Thymus (tissue), 11 donors: ENCODE data around the gene TRIM8. TPM values are rescaled to one million over a fixed set of nuclear protein-coding genes. Genes with fewer than 3 reads are reported as not detected.
A peak's percentile ranks its signal among the peaks of the same experiment; 100 is the strongest.

Experiments used
- DNase-seq, 9 donors: peaks; one replicate each; pipeline ENCODE4 v3.0.0-alpha.2; 2013; ENCODE audit warnings: low spot score in 9 of 9, low read depth in 6 of 9, missing footprints in 1 of 9
- H3K27ac ChIP-seq, 2 donors: one replicate each; pipeline ENCODE4 v1.5.1; 2013; ENCODE audit warnings: control low read depth in 1 of 2, low read depth in 1 of 2, low read length in 1 of 2, mild to moderate bottlenecking in 1 of 2, moderate library complexity in 1 of 2
- H3K27me3 ChIP-seq, 2 donors: one replicate each; pipeline ENCODE4 v1.5.1; 2013; ENCODE audit warnings: low read length in 1 of 2; ENCODE audit not compliant: control insufficient read depth in 2 of 2, insufficient read depth in 1 of 2
- H3K36me3 ChIP-seq, 2 donors: one replicate each; pipeline ENCODE4 v1.5.1; 2013; ENCODE audit warnings: low read length in 1 of 2, mild to moderate bottlenecking in 1 of 2, moderate library complexity in 1 of 2; ENCODE audit not compliant: control insufficient read depth in 2 of 2, insufficient read depth in 2 of 2
- H3K4me1 ChIP-seq, 2 donors: one replicate each; pipeline ENCODE4 v1.5.1; 2013; ENCODE audit warnings: low read length in 2 of 2; ENCODE audit not compliant: control insufficient read depth in 2 of 2, insufficient read depth in 2 of 2
- H3K4me3 ChIP-seq, 2 donors: one replicate each; pipeline ENCODE4 v1.5.1; 2013; ENCODE audit warnings: low read length in 2 of 2, control low read depth in 1 of 2, mild to moderate bottlenecking in 1 of 2
- H3K9me3 ChIP-seq, 2 donors: one replicate each; pipeline ENCODE4 v1.5.1; 2013; ENCODE audit warnings: low read length in 1 of 2, mild to moderate bottlenecking in 1 of 2; ENCODE audit not compliant: control insufficient read depth in 2 of 2, insufficient read depth in 1 of 2
- WGBS: extraction: QIAGEN DNeasy Blood & Tissue Kit; methylation state at CpG from one replicate; pipeline ENCODE4 v1.1.7; 2013; 5-methylcytosine and 5-hydroxymethylcytosine counted together
- polyA plus RNA-seq: library from polyadenylated mRNA; stranded (reverse); fragments of 200-250 nt; gene quantifications from one replicate; pipeline ENCODE4 v1.2.3, GENCODE V29; 2013
- total RNA-seq: library from RNA; stranded (reverse); fragments of 120-200 nt; gene quantifications from one replicate; pipeline ENCODE4 v1.2.4, GENCODE V29; 2013
- donor health status: healthy.

Gene TRIM8
- total and polyA plus RNA-seq, 2 donors, result 21.7 to 65.5 TPM

- 76% methylated on average over 4 of the region's 4 CpGs for WGBS
- peak overlapping the region in 1 of 2 donors; percentile 56 for H3K27ac ChIP-seq
- H3K4me3 ChIP-seq, result no peak overlapping the region
- H3K27me3 ChIP-seq, result no peaks in the 10 kb centered on the region
- no peak for DNase-seq
- H3K9me3 ChIP-seq, result no peaks in the 10 kb centered on the region
- H3K4me1 ChIP-seq, result peaks cover 18 to 65% of the 10 kb centered on the region in 2 donors
- H3K36me3 ChIP-seq, result peaks cover 10 to 18% of the 10 kb centered on the region in 2 donors
Observed at GRCh38 chr10:102634686-102635085, 9.6 kb upstream of the TRIM8 start.

GRCh38 chr10:102635377-102635776 is 8.9 kb upstream of the TRIM8 start:
- Histone ChIP-seq H3K4me3 (no peak overlapping the region), H3K36me3 (peaks cover 5 to 12% of the 10 kb centered on the region in 2 donors), H3K27ac (peak overlapping the region; percentile 31 to 56), H3K4me1 (peaks cover 18 to 60% of the 10 kb centered on the region in 2 donors), H3K27me3 (no peaks in the 10 kb centered on the region), H3K9me3 (no peaks in the 10 kb centered on the region)
- peak in 1 of 9 donors; percentile 67 for DNase-seq
- 7% methylated on average over 4 of the region's 4 CpGs for WGBS

GRCh38 chr10:102639537-102639936 is 4.7 kb upstream of the TRIM8 start:
- Histone ChIP-seq H3K27me3 (no peaks in the 10 kb centered on the region), H3K36me3 (no peaks in the 10 kb centered on the region), H3K4me1 (peaks cover 18 to 26% of the 10 kb centered on the region in 2 donors), H3K4me3 (no peak overlapping the region), H3K27ac (no peak overlapping the region), H3K9me3 (no peaks in the 10 kb centered on the region)
- no peak for DNase-seq
- WGBS, result 77% methylated on average over 2 of the region's 2 CpGs

GRCh38 chr10:102641402-102641801 is 2.9 kb upstream of the TRIM8 start:
- H3K27ac ChIP-seq, result peak overlapping the region in 1 of 2 donors; percentile 98
- H3K4me1 ChIP-seq, result peaks cover 5 to 14% of the 10 kb centered on the region in 2 donors
- DNase-seq, result no peak
- H3K27me3 ChIP-seq, result no peaks in the 10 kb centered on the region
- no peaks in the 10 kb centered on the region for H3K36me3 ChIP-seq
- peak overlapping the region; percentile 73 to 87 for H3K4me3 ChIP-seq
- H3K9me3 ChIP-seq, result no peaks in the 10 kb centered on the region
- 67% methylated on average over 7 of the region's 7 CpGs for WGBS

- peak overlapping the region; percentile 98 for H3K27ac ChIP-seq
- WGBS, result under 1% methylated on average over 77 of the region's 77 CpGs
Observed at GRCh38 chr10:102641880-102642735, 2.2 kb upstream of the TRIM8 start.

GRCh38 chr10:102642736-102643335 is 1.4 kb upstream of the TRIM8 start:
- Histone ChIP-seq H3K27me3 (no peaks in the 10 kb centered on the region), H3K4me3 (peak overlapping the region; percentile 73 to 87), H3K27ac (peak overlapping the region; percentile 98), H3K9me3 (peaks cover 0 to 6% of the 10 kb centered on the region in 2 donors), H3K4me1 (peaks cover 12 to 28% of the 10 kb centered on the region in 2 donors), H3K36me3 (peaks cover 3 to 4% of the 10 kb centered on the region in 2 donors)
- 1% methylated on average over 45 of the region's 45 CpGs for WGBS
- peak in 2 of 9 donors; percentile 38 to 45 for DNase-seq

More at GRCh38 chr10:102641880-102642735, 2.2 kb upstream of the TRIM8 start:
- Histone ChIP-seq H3K9me3 (peaks cover 0 to 2% of the 10 kb centered on the region in 2 donors), H3K4me3 (peak overlapping the region; percentile 73 to 87), H3K27me3 (no peaks in the 10 kb centered on the region), H3K36me3 (no peaks in the 10 kb centered on the region), H3K4me1 (peaks cover 6 to 21% of the 10 kb centered on the region in 2 donors)
- peak; percentile 89 to 99 (median 97) for DNase-seq

GRCh38 chr10:102643336-102644065 is 778 bp upstream of the TRIM8 start:
- DNase-seq, result peak in 5 of 9 donors; percentile 40 to 71 (median 46)
- Histone ChIP-seq H3K9me3 (peaks cover 0 to 6% of the 10 kb centered on the region in 2 donors), H3K27me3 (no peaks in the 10 kb centered on the region), H3K27ac (peak overlapping the region; percentile 98 to 99), H3K4me1 (peaks cover 17 to 35% of the 10 kb centered on the region in 2 donors), H3K36me3 (peaks cover 5 to 10% of the 10 kb centered on the region in 2 donors), H3K4me3 (peak overlapping the region; percentile 80 to 87)
- WGBS, result under 1% methylated on average over 75 of the region's 76 CpGs

GRCh38 chr10:102644646-102645387 is 538 bp downstream of the TRIM8 start:
- DNase-seq, result peak in 6 of 9 donors; percentile 70 to 92 (median 81)
- peak overlapping the region; percentile 98 to 99 for H3K27ac ChIP-seq
- H3K4me3 ChIP-seq, result peak overlapping the region; percentile 80 to 87
- peaks cover 0 to 6% of the 10 kb centered on the region in 2 donors for H3K9me3 ChIP-seq
- peaks cover 5 to 13% of the 10 kb centered on the region in 2 donors for H3K36me3 ChIP-seq
- WGBS, result under 1% methylated on average over 62 of the region's 62 CpGs
- peaks cover 30 to 48% of the 10 kb centered on the region in 2 donors for H3K4me1 ChIP-seq
- H3K27me3 ChIP-seq, result no peaks in the 10 kb centered on the region
